Measurements from ENCODE around the gene PLEKHB1. TPM values are rescaled to one million over a fixed set of nuclear protein-coding genes. Genes with fewer than 3 reads are reported as not detected.

Gene PLEKHB1
- total RNA-seq, 1 donor from 2014 or later = 117 TPM

GRCh38 chr11:73651252-73651651 lies 4.9 kb downstream of the PLEKHB1 start:
- no peak for DNase-seq (ENCODE audit: low spot score, unreplicated experiment)
- Mint-ChIP-seq H3K9me3 (ENCODE audit: low read depth) (no peaks in the 10 kb centered on the region), H3K4me1 (ENCODE audit: low read depth) (peaks cover 57% of the 10 kb centered on the region), H3K27ac (peak overlapping the region; percentile 97), H3K36me3 (ENCODE audit: insufficient read depth) (peaks cover 6% of the 10 kb centered on the region), H3K27me3 (no peaks in the 10 kb centered on the region), H3K4me3 (ENCODE audit: low read depth) (no peak overlapping the region)
- no peak for TF ChIP-seq CTCF (IDR thresholded peaks at IDR 0.05; ENCODE audit: unreplicated experiment)

- no peak for TF ChIP-seq CTCF (IDR thresholded peaks at IDR 0.05; ENCODE audit: unreplicated experiment)
- H3K36me3 Mint-ChIP-seq (ENCODE audit: insufficient read depth) = peaks cover 6% of the 10 kb centered on the region
- peaks cover 57% of the 10 kb centered on the region for H3K4me1 Mint-ChIP-seq (ENCODE audit: low read depth)
- no peak overlapping the region for H3K4me3 Mint-ChIP-seq (ENCODE audit: low read depth)
- DNase-seq (ENCODE audit: low spot score, unreplicated experiment) = no peak
- H3K9me3 Mint-ChIP-seq (ENCODE audit: low read depth) = no peaks in the 10 kb centered on the region
- H3K27ac Mint-ChIP-seq = peak overlapping the region; percentile 97
- H3K27me3 Mint-ChIP-seq = no peaks in the 10 kb centered on the region
These were observed 5.3 kb downstream of the PLEKHB1 start for GRCh38 chr11:73651661-73652045.

GRCh38 chr11:73652046-73652730 lies 5.8 kb downstream of the PLEKHB1 start:
- TF ChIP-seq CTCF (IDR thresholded peaks at IDR 0.05; ENCODE audit: unreplicated experiment) = no peak
- H3K27ac Mint-ChIP-seq = peak overlapping the region; percentile 97
- no peak for DNase-seq (ENCODE audit: low spot score, unreplicated experiment)
- H3K9me3 Mint-ChIP-seq (ENCODE audit: low read depth) = no peaks in the 10 kb centered on the region
- H3K27me3 Mint-ChIP-seq = no peaks in the 10 kb centered on the region
- H3K4me1 Mint-ChIP-seq (ENCODE audit: low read depth) = peaks cover 54% of the 10 kb centered on the region
- peaks cover 6% of the 10 kb centered on the region for H3K36me3 Mint-ChIP-seq (ENCODE audit: insufficient read depth)
- H3K4me3 Mint-ChIP-seq (ENCODE audit: low read depth) = no peak overlapping the region

GRCh38 chr11:73652856-73653559 lies 6.6 kb downstream of the PLEKHB1 start:
- Mint-ChIP-seq H3K27ac (peak overlapping the region; percentile 97), H3K4me1 (ENCODE audit: low read depth) (peaks cover 47% of the 10 kb centered on the region), H3K4me3 (ENCODE audit: low read depth) (no peak overlapping the region), H3K27me3 (no peaks in the 10 kb centered on the region), H3K9me3 (ENCODE audit: low read depth) (no peaks in the 10 kb centered on the region), H3K36me3 (ENCODE audit: insufficient read depth) (peaks cover 9% of the 10 kb centered on the region)
- no peak for DNase-seq (ENCODE audit: low spot score, unreplicated experiment)
- TF ChIP-seq CTCF (IDR thresholded peaks at IDR 0.05; ENCODE audit: unreplicated experiment) = no peak

GRCh38 chr11:73653996-73654395 lies 7.6 kb downstream of the PLEKHB1 start:
- H3K4me3 Mint-ChIP-seq (ENCODE audit: low read depth) = no peak overlapping the region
- H3K4me1 Mint-ChIP-seq (ENCODE audit: low read depth) = peaks cover 38% of the 10 kb centered on the region
- H3K27ac Mint-ChIP-seq = no peak overlapping the region
- no peak for TF ChIP-seq CTCF (IDR thresholded peaks at IDR 0.05; ENCODE audit: unreplicated experiment)
- H3K36me3 Mint-ChIP-seq (ENCODE audit: insufficient read depth) = peaks cover 9% of the 10 kb centered on the region
- H3K9me3 Mint-ChIP-seq (ENCODE audit: low read depth) = no peaks in the 10 kb centered on the region
- no peaks in the 10 kb centered on the region for H3K27me3 Mint-ChIP-seq
- no peak for DNase-seq (ENCODE audit: low spot score, unreplicated experiment)
